Uterus (tissue), 2 donors: ENCODE results near the gene SP140L.

Experiments used
- CTCF ChIP-seq, 4 experiments: fragments of 200-600 bp in 2 of 4; fragments of 450-650 bp in 2 of 4; sonication (generic) in 2 of 4; IDR thresholded peaks; one replicate each; pipeline ENCODE4 v1.5.1; 2016 to 2019; ENCODE audit warnings: antibody characterized with exemption in 4 of 4, mild to moderate bottlenecking in 2 of 4, moderate library complexity in 1 of 4
- POLR2A ChIP-seq, 2 donors: fragments of 450-650 bp; IDR thresholded peaks; one replicate each; pipeline ENCODE4 v1.6.1; 2016; ENCODE audit warnings: antibody characterized with exemption in 2 of 2, mild to moderate bottlenecking in 1 of 2, moderate library complexity in 1 of 2

- TF ChIP-seq CTCF (IDR thresholded peaks at IDR 0.05) (no peak), POLR2A (IDR thresholded peaks at IDR 0.05) (no peak)
Observed at GRCh38 chr2:230324503-230324902, 2.5 kb upstream of the SP140L start.
